GM12878 (cell line): Measurements from ENCODE around the gene OR10A3. TPM values are rescaled to one million over a fixed set of nuclear protein-coding genes. Genes with fewer than 3 reads are reported as not detected.

ENCODE experiments used
- ATAC-seq: fragments of 200-7000 bp; cut with Tn5 transposase; 3 replicates; pipeline ENCODE4 v1.9.1; 2020; ENCODE audit warnings: mild to moderate bottlenecking, moderate library complexity
- BruUV-seq: library from RNA; stranded (reverse); fragments of 400-500 nt; replicated peaks from 2 replicates; lab custom pipeline; 2021; lab: Mats Ljungman, UMichigan
- CTCF ChIA-PET: fragments of 300-600 bp; sonication (Branson Sonifier 250); formaldehyde crosslinking; extraction: SDS; loops from one replicate; lab custom pipeline; 2021; ENCODE audit warnings: inconsistent platforms; lab: Yijun Ruan, JAX
- POLR2A ChIA-PET: fragments of 350-600 bp; formaldehyde crosslinking; extraction: SDS; loops from one replicate; lab custom pipeline; 2021; ENCODE audit warnings: inconsistent platforms; lab: Charles Lee
- RAD21 ChIA-PET: fragments of 300-600 bp; sonication (Branson Sonifier 250); formaldehyde crosslinking; loops from one replicate; lab custom pipeline; 2023; ENCODE audit warnings: antibody characterized with exemption; ENCODE audit not compliant: unreplicated experiment; lab: Charles Lee
- SMC1A ChIA-PET: fragments of 300-600 bp; sonication (Branson Sonifier 250); formaldehyde crosslinking; loops from one replicate; lab custom pipeline; 2023; ENCODE audit not compliant: unreplicated experiment, uncharacterized antibody; lab: Charles Lee
- DNase-seq: peaks from one replicate; pipeline ENCODE4 v3.0.0-alpha.2; 2011; ENCODE audit warnings: low read depth, low spot score
- FAIRE-seq: peaks from 3 replicates; lab custom pipeline; 2011; peaks lifted over from hg19 to GRCh38; lab: Jason Lieb, UNC
- H2AFZ ChIP-seq: 2 replicates; pipeline ENCODE4 v1.6.0; 2011; ENCODE audit warnings: low read depth, low read length, control low read depth; ENCODE audit not compliant: control insufficient read depth
- H3K27ac ChIP-seq: 2 replicates; pipeline ENCODE4 v1.5.1; 2011; ENCODE audit warnings: control low read depth; ENCODE audit not compliant: control insufficient read depth, insufficient read depth
- H3K27me3 ChIP-seq, 2 experiments: replicated peaks in 1 of 2; 2 replicates each; pipeline versions ENCODE4 v1.6.0 to v1.6.1; 2011; ENCODE audit warnings: low read length in 1 of 2; ENCODE audit not compliant: control insufficient read depth in 2 of 2, insufficient read depth in 2 of 2
- H3K36me3 ChIP-seq, 2 experiments: 2 replicates each; pipeline ENCODE4 v1.5.1; 2011; ENCODE audit warnings: low read length in 1 of 2; ENCODE audit not compliant: control insufficient read depth in 2 of 2, insufficient read depth in 2 of 2
- H3K4me1 ChIP-seq: 2 replicates; pipeline ENCODE4 v1.6.1; 2011; ENCODE audit warnings: mild to moderate bottlenecking, low read length, moderate library complexity, mixed read lengths; ENCODE audit not compliant: control insufficient read depth, insufficient read depth
- H3K4me2 ChIP-seq: 2 replicates; pipeline ENCODE4 v1.6.0; 2011; ENCODE audit warnings: control low read depth; ENCODE audit not compliant: control insufficient read depth, insufficient read depth
- H3K4me3 ChIP-seq: fragments of 200-600 bp; sonication (generic); 2 replicates; pipeline ENCODE4 v1.5.1; 2016
- H3K79me2 ChIP-seq: 2 replicates; pipeline ENCODE4 v1.6.0; 2011; ENCODE audit warnings: low read length; ENCODE audit not compliant: control insufficient read depth, insufficient read depth
- H3K9ac ChIP-seq: 2 replicates; pipeline ENCODE4 v1.8.0; 2011; ENCODE audit warnings: low read length, control low read depth, mixed read lengths; ENCODE audit not compliant: control insufficient read depth, insufficient read depth
- H3K9me3 ChIP-seq: replicated peaks from 3 replicates; pipeline ENCODE4 v1.5.1; 2011; ENCODE audit warnings: mild to moderate bottlenecking, low read length; ENCODE audit not compliant: control insufficient read depth, insufficient read depth
- H4K20me1 ChIP-seq: 2 replicates; pipeline ENCODE4 v1.6.0; 2011; ENCODE audit not compliant: control insufficient read depth, insufficient read depth
- CBX3 ChIP-seq: fragments of 200-600 bp; sonication (generic); IDR thresholded peaks from 2 replicates; pipeline ENCODE4 v1.6.1; 2016; ENCODE audit warnings: low read depth, borderline replicate concordance
- CREB1 ChIP-seq: IDR thresholded peaks from 2 replicates; pipeline ENCODE4 v1.6.1; 2012; ENCODE audit warnings: low read depth, mild to moderate bottlenecking, inconsistent platforms
- IRF4 ChIP-seq: IDR thresholded peaks from 2 replicates; pipeline ENCODE4 v1.6.1; 2011; ENCODE audit warnings: low read depth, low read length
- KLF5 ChIP-seq: fragments of 450-650 bp; IDR thresholded peaks from 2 replicates; pipeline ENCODE4 v1.6.1; 2014; ENCODE audit warnings: mild to moderate bottlenecking; ENCODE audit not compliant: partially characterized antibody
- MLLT1 ChIP-seq: fragments of 450-650 bp; IDR thresholded peaks from 2 replicates; pipeline ENCODE4 v1.6.1; 2016; ENCODE audit warnings: mild to moderate bottlenecking
- MXI1 ChIP-seq: fragments of 150-350 bp; IDR thresholded peaks from 2 replicates; pipeline ENCODE4 v1.6.1; 2011; ENCODE audit warnings: low read depth, mild to moderate bottlenecking, inconsistent platforms, low read length, improper control_type of control experiment
- POLR2AphosphoS2 ChIP-seq: IDR thresholded peaks from 2 replicates; pipeline ENCODE4 v1.6.1; 2011; ENCODE audit warnings: low read depth, mild to moderate bottlenecking, low read length, improper control_type of control experiment, moderate library complexity
- RCOR1 ChIP-seq: conservative IDR thresholded peaks from 2 replicates; pipeline ENCODE4 v1.6.1; 2012; ENCODE audit warnings: low read depth, low read length, improper control_type of control experiment
- SKIL ChIP-seq: fragments of 450-650 bp; IDR thresholded peaks from 2 replicates; pipeline ENCODE4 v1.6.1; 2017; ENCODE audit warnings: mild to moderate bottlenecking, low read depth, inconsistent platforms; ENCODE audit not compliant: poor library complexity, severe bottlenecking
- YY1 ChIP-seq: IDR thresholded peaks from 2 replicates; pipeline ENCODE4 v1.6.1; 2011; ENCODE audit warnings: low read depth, mild to moderate bottlenecking, low read length
- WGBS: methylation state at CpG from one replicate; pipeline ENCODE4 v1.1.6; 2016; ENCODE audit warnings: low lambda C conversion rate; ENCODE audit not compliant: insufficient replicate concordance, insufficient coverage; ENCODE audit errors: missing lambda C conversion rate; 5-methylcytosine and 5-hydroxymethylcytosine counted together
- in situ Hi-C: fragments of 300-500 bp; cut with MboI; formaldehyde crosslinking; loops from 9 replicates; pipeline ENCODE4 v1.14.3; 2018; ENCODE audit warnings: mixed read lengths
- intact Hi-C: fragments of 100-400 bp; cut with micrococcal nuclease; formaldehyde crosslinking; loops from one replicate; pipeline ENCODE4 v1.14.2; 2022; ENCODE audit not compliant: unreplicated experiment
- polyA plus RNA-seq, 11 experiments: library from polyadenylated mRNA; depleted of rRNA in 4 of 11; unstranded in 6 of 11; stranded (reverse) in 5 of 11; fragments of >200 nt; fragmentation: Nextera tagmentation in 4 of 11; fragmentation: Illumina TruSeq in 1 of 11; extraction: Ambion mirVana in 4 of 11; extraction: Trizol in 1 of 11; gene quantifications; 1 replicate in 1 of 11; 2 replicates in 10 of 11; pipeline versions ENCODE4 v1.2.1 to v1.2.3, GENCODE V29; 2011 to 2016; ENCODE audit warnings: inconsistent platforms in 2 of 11, missing spikeins in 2 of 11, low read depth in 1 of 11
- total RNA-seq, 4 experiments: library from RNA; depleted of rRNA in 3 of 4; stranded (reverse); fragments of >200 nt in 3 of 4; fragmentation: Illumina TruSeq in 1 of 4; extraction: Trizol in 1 of 4; gene quantifications; 2 replicates each; pipeline versions ENCODE4 v1.2.1 to v1.2.3, GENCODE V29; 2013 to 2021

The OR10A3 gene
- total and polyA plus RNA-seq, 10 of the 15 experiments (the other 5 are each of a cell fraction or from before 2014, with no cell fraction given) = 0.04 TPM; not detected in 9

- CTCF ChIA-PET = no interaction called here
- H3K4me1 ChIP-seq = no peaks in the 10 kb centered on the region
- no peaks in the 10 kb centered on the region for H3K27me3 ChIP-seq
- FAIRE-seq (no peak), ATAC-seq (no peak), DNase-seq (no peak)
- no peak within 1 kb of the TSS for H3K4me3 ChIP-seq
- no peaks in the 10 kb centered on the region for H3K36me3 ChIP-seq
- intact Hi-C loops = no loop called here
- in situ Hi-C loops = no loop called here
- TF ChIP-seq IRF4 (no peak), CREB1 (no peak), RCOR1 (no peak), YY1 (no peak), CBX3 (no peak), POLR2AphosphoS2 (no peak), KLF5 (no peak), SKIL (no peak), MXI1 (no peak), MLLT1 (no peak)
- BruUV-seq = no TSS peak
- no peak within 1 kb of the TSS for H2AFZ ChIP-seq
- SMC1A ChIA-PET = no interaction called here
- WGBS = 0% methylated on average over 4 of the region's 4 CpGs
- H3K9me3 ChIP-seq = no peaks in the 10 kb centered on the region
- no peaks in the 10 kb centered on the region for H4K20me1 ChIP-seq
- no peak within 1 kb of the TSS for H3K27ac ChIP-seq
- POLR2A ChIA-PET = no interaction called here
- no peak within 1 kb of the TSS for H3K4me2 ChIP-seq
- RAD21 ChIA-PET = no interaction called here
- H3K9ac ChIP-seq = no peak within 1 kb of the TSS
- no peaks in the 10 kb centered on the region for H3K79me2 ChIP-seq
Measured at GRCh38 chr11:7931168-7931567, 10.3 kb downstream of the OR10A3 start, which contains the start of gene OR10A6. Gene OR10A6, minus strand, starts transcription at chr11:7931268. Its CDS starts 2,606 bp downstream, at chr11:7928662.
